ENCODE data around the gene ERF.

Gene ERF

DNA sequence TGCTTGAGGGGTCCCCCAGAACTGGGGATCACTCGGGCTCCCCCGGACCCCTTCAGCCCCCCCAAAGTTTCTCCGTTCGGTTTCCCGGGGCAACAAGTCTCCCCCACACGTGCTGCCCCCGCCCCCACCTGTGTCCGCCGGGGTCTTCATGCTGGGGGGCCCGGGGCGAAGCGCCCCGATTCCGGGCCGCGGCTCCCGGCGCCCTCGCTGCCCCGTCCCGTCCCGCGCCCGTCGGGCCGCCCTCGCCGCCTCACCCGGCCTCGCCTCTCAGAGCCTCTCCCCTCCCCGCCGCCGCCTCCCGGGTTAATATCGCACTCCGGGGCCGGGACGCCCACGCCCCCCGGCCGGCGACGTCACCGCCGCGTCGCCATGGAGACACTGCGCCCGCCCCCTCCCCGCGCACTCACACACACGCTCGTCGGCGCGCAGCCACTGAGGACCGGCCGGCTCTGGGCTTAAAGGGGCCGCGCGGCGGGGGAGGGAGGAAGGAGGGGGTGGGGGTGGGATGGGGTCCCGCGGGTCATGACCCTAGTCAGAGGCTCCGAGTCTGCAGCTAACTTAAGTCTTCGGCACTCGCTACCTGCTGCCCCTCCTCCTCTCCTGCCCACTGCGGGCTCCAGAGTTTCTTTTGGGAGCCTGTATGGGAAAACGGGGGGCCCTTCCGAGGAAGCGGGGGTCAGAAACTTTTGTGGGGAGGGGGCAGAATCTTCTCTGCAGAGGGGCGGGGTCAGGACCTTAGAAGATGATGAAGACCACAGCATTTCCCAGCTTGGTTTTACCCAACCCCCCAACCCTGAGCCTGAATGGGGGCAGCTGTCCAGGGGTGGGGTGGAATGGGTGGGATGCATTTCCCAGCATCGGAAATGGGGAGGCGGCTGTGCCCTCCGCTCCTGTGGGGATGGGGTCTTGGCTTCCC, at the start of gene ERF:
ERF (minus strand) TSS at position 279 of the 916 bp plus-strand sequence; CDS start at position 150, 129 bp downstream.
- peaks cover 9% of the 10 kb centered on the region for H3K36me3 ChIP-seq (replicated peaks)
- H3K9me3 ChIP-seq: no peaks in the 10 kb centered on the region
- H3K4me1 ChIP-seq: peaks cover 20% of the 10 kb centered on the region
- peak; percentile 81 to 95 for DNase-seq (ENCODE audit: low spot score in 2 of 2)
- H3K27me3 ChIP-seq (ENCODE audit: low read depth): no peaks in the 10 kb centered on the region
- H3K4me3 ChIP-seq: peak within 1 kb of the TSS; percentile 94
- in situ Hi-C loops (cut with MboI; ENCODE audit: low sequenced_read_pairs): no loop called here

DNA sequence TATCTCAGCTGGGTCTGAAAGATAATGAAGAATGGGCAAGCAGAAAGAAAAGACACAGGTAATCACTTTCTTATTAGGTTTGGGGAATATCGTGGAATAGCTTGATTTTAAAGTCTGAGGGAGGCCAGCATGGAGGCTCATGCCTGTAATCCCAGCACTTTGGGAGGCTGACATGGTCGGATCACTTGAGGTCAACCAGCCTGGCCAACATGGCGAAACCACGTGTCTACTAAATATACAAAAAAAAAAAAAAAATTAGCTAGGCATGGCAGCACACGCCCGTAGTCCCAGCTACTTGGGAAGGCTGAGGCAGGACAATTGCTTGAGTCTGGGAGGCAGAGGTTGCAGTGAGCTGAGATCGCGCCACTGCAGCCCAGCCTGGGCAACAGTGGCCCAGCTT, 48.9 kb upstream of the ERF start:
- H3K36me3 ChIP-seq (replicated peaks): 0 out of 2 replicates have a peak, but pooled peaks cover 6% of the 10 kb centered on the region
- DNase-seq (ENCODE audit: low spot score in 2 of 2): no peak
- in situ Hi-C loops (cut with MboI; ENCODE audit: low sequenced_read_pairs): loop anchor here (10.0 kb wide), 1 partner anchor 169 kb away; the partner anchor contains the start of gene POU2F2

DNA sequence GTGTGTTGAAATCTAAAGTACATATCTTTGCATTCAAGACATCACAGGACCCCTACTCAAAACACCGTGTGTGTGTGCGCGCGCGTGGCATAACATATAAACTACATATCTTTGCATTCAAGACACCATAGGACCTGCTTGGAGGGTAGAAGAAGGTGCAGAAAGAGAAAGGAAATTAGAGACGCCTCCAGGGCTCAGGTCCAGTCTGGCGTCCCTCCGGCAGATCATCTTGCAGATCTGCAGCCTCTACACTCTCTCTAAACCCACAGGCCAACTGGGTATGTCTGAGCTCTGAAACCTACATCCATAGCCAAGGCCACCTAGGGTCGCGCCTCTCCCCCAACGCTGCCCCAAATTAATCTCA, 48.2 kb upstream of the ERF start:
- no peak overlapping the region for H3K4me3 ChIP-seq
- H3K36me3 ChIP-seq (replicated peaks): 0 out of 2 replicates have a peak, but pooled peaks cover 6% of the 10 kb centered on the region
- DNase-seq (ENCODE audit: low spot score in 2 of 2): no peak
- no peaks in the 10 kb centered on the region for H3K9me3 ChIP-seq
- in situ Hi-C loops (cut with MboI; ENCODE audit: low sequenced_read_pairs): loop anchor here (10.0 kb wide), 1 partner anchor 168 kb away; the partner anchor contains the start of gene POU2F2
- H3K27me3 ChIP-seq (ENCODE audit: low read depth): no peaks in the 10 kb centered on the region
- H3K4me1 ChIP-seq: peaks cover 10% of the 10 kb centered on the region

More for the DNA sequence above, 48.9 kb upstream of the ERF start:
- Histone ChIP-seq H3K4me3 (no peak overlapping the region), H3K4me1 (peaks cover 10% of the 10 kb centered on the region), H3K9me3 (no peaks in the 10 kb centered on the region), H3K27me3 (ENCODE audit: low read depth) (no peaks in the 10 kb centered on the region)

DNA sequence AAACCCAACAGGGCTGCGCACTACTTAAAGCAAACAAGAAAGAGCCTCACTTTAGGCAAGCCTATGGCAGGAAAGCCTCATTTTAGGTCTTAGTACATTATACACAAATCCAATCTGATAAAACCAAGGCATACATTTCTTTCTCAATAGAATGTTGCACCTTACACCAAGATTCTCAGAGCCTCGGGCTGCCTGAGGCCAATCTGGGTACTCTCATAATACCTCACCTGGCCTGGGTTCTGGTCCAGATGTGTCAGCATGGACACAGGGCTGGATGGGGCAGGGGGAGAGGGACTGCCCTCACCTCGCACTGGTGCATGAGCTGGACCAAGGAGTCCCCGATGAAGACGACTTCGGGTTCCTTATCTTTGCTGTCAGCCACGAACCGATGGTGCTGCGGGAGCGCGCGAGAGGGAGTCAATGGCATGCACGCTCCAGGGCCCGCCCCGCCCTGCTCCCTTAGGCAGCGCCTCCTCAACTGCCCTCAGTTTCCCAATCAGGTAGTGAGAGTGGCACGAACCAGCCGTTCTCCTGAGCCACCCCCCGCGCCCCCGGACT, 46.8 kb upstream of the ERF start, which contains the start of gene PRR19:
PRR19 (plus strand) TSS at position 487 of the 558 bp plus-strand sequence. CDS start 7,453 bp downstream, outside the sequence.
- H3K27me3 ChIP-seq (ENCODE audit: low read depth): no peaks in the 10 kb centered on the region
- in situ Hi-C loops (cut with MboI; ENCODE audit: low sequenced_read_pairs): loop anchor here (10.0 kb wide), 1 partner anchor 167 kb away; the partner anchor contains the start of gene POU2F2
- DNase-seq (ENCODE audit: low spot score in 2 of 2): no peak
- H3K36me3 ChIP-seq (replicated peaks): 0 out of 2 replicates have a peak, but pooled peaks cover 10% of the 10 kb centered on the region
- peak within 1 kb of the TSS; percentile 72 for H3K4me3 ChIP-seq
- H3K4me1 ChIP-seq: peaks cover 10% of the 10 kb centered on the region
- H3K9me3 ChIP-seq: no peaks in the 10 kb centered on the region

DNA sequence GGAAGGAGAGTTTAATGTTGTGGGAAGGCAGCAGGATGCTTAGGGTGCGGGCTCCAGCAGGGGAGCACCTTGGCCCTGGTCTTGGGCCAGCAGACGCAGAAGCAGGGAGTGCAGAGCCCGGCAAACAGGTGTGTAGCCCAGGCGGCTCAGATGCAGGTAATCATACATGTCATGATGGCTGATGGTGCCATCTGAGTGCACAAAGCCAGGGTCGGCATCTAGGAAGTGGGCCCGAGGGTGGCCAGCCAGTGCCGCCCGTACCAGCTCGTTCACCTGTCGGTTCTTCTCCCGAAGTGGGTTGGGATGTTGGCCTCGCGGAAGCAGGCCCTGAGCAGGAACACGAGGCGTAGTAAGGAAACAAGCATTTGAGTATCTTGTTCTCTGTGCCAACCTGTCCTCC, 42.1 kb upstream of the ERF start:
- no peak overlapping the region for H3K4me3 ChIP-seq
- no peak for DNase-seq (ENCODE audit: low spot score in 2 of 2)
- H3K36me3 ChIP-seq (replicated peaks): peaks cover 37% of the 10 kb centered on the region
- no peaks in the 10 kb centered on the region for H3K9me3 ChIP-seq
- in situ Hi-C loops (cut with MboI; ENCODE audit: low sequenced_read_pairs): no loop called here
- H3K27me3 ChIP-seq (ENCODE audit: low read depth): no peaks in the 10 kb centered on the region
- H3K4me1 ChIP-seq: peaks cover 5% of the 10 kb centered on the region; the same call in 1 of the 2 replicates

DNA sequence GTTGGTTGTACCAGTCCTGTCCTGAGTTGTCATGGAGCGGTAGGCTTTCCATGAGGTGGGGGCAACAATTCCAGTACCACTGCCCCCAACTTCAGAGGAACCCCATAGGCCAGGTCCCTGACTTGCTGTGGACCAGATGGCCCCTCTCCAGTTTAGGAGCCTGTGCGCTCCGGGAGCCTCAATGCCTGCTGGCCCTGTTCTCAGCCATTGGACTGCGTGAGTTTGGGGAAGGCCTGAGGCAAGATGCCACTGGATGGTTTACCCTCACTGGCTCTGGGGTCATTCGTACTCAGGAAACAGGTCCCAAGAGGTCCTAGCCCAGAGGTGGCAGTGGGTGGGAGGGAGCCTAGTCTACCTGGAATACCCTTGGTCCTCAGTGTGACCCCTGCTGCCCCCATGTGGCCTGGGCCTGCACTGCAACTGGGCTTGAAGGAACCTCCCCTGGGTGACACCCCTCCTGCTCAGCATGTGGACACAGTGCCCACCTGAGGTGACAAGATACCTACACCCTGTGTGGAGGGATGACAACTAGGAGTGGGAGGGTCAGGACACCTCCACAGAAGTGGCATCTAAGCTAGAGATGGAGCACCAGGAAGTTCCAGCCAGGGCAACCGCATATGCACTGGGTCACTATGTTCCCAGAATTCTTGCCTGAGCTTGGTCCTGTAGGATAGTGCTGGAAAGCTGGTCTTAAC, 41.0 kb upstream of the ERF start:
- no peaks in the 10 kb centered on the region for H3K4me1 ChIP-seq
- peak; percentile 61 to 94 for DNase-seq (ENCODE audit: low spot score in 2 of 2)
- H3K36me3 ChIP-seq (replicated peaks): peaks cover 48% of the 10 kb centered on the region
- no peaks in the 10 kb centered on the region for H3K9me3 ChIP-seq
- H3K4me3 ChIP-seq: no peak overlapping the region
- in situ Hi-C loops (cut with MboI; ENCODE audit: low sequenced_read_pairs): no loop called here
- H3K27me3 ChIP-seq (ENCODE audit: low read depth): no peaks in the 10 kb centered on the region

DNA sequence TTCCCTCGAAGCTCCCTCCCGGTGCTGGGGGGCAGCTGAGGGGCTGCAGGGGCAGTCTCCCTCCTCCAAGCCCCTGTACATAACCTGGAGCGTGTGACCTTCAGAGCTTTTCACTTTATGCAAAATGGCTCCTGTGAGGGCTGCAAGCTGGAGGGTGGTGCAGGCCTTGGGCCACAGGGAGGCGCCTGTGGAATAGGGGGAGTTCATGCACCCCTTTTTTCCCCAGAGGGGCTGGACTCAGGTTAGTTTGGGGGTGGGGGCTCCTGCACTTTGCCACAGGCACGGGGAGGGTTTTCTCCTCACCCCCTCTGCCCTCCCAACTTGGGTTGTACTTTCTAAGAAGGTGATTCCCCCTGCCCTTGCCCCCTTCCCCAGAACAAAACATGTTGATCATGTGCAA, 40.4 kb upstream of the ERF start:
- no peaks in the 10 kb centered on the region for H3K4me1 ChIP-seq
- in situ Hi-C loops (cut with MboI; ENCODE audit: low sequenced_read_pairs): no loop called here
- H3K36me3 ChIP-seq (replicated peaks): peaks cover 54% of the 10 kb centered on the region
- H3K9me3 ChIP-seq: no peaks in the 10 kb centered on the region
- H3K27me3 ChIP-seq (ENCODE audit: low read depth): no peaks in the 10 kb centered on the region
- no peak overlapping the region for H3K4me3 ChIP-seq
- DNase-seq (ENCODE audit: low spot score in 2 of 2): no peak

DNA sequence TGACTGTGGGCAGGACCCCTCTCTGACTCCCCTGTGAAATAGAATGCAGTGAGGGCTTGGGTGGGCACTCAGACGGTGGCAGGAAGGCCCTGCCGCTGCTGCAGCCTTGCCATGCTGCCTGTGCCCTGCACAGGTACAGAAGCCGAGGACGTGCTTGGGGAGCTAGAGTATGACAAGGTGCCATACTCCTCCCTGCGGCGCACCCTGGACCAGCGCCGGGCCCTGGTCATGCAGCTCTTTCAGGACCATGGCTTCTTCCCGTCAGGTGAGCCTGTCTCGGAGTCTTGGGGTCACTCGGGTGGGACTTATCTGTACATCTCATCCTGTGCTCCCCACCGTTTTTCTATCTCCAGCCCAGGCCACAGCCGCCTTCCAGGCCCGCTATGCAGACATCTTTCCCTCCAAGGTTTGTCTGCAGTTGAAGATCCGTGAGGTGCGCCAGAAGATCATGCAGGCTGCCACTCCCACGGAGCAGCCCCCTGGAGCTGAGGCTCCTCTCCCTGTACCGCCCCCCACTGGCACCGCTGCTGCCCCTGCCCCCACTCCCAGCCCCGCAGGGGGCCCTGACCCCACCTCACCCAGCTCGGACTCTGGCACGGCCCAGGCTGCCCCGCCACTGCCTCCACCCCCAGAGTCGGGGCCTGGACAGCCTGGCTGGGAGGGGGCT, 39.7 kb upstream of the ERF start:
- Histone ChIP-seq H3K36me3 (replicated peaks) (peaks cover 57% of the 10 kb centered on the region), H3K9me3 (no peaks in the 10 kb centered on the region), H3K4me1 (no peaks in the 10 kb centered on the region), H3K4me3 (no peak overlapping the region), H3K27me3 (ENCODE audit: low read depth) (no peaks in the 10 kb centered on the region)
- no peak for DNase-seq (ENCODE audit: low spot score in 2 of 2)
- in situ Hi-C loops (cut with MboI; ENCODE audit: low sequenced_read_pairs): no loop called here

DNA sequence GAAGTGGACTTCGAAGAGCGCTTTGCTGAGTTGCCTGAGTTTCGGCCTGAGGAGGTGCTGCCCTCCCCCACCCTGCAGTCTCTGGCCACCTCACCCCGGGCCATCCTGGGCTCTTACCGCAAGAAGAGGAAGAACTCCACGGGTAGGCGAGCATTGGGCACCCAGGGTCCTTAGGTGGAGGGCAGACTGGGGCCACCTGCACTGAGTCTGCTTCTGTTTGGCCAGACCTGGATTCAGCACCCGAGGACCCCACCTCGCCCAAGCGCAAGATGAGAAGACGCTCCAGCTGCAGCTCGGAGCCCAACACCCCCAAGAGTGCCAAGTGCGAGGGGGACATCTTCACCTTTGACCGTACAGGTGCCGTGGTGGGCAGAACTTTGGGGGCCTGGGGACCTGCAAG, 39.0 kb upstream of the ERF start:
- in situ Hi-C loops (cut with MboI; ENCODE audit: low sequenced_read_pairs): no loop called here
- no peak for DNase-seq (ENCODE audit: low spot score in 2 of 2)
- no peaks in the 10 kb centered on the region for H3K4me1 ChIP-seq
- H3K36me3 ChIP-seq (replicated peaks): peaks cover 62% of the 10 kb centered on the region
- no peaks in the 10 kb centered on the region for H3K27me3 ChIP-seq (ENCODE audit: low read depth)
- H3K9me3 ChIP-seq: no peaks in the 10 kb centered on the region
- H3K4me3 ChIP-seq: no peak overlapping the region

DNA sequence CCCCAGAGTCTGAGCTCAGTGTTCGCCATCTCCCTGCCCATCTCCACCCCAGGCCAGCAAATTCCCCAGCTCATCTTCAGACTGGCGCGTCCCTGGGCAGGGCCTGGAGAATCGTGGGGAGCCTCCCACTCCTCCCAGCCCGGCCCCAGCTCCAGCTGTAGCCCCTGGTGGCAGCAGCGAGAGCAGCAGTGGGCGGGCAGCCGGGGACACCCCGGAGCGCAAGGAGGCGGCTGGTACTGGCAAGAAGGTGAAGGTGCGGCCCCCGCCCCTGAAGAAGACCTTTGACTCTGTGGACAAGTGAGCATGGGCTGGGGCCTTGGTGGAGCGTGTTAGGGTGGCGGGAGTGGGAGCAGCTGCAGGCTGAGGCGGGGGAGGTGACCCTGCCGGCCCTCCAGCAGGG, 38.6 kb upstream of the ERF start:
- Histone ChIP-seq H3K4me3 (no peak overlapping the region), H3K4me1 (no peaks in the 10 kb centered on the region), H3K36me3 (replicated peaks) (peaks cover 64% of the 10 kb centered on the region), H3K27me3 (ENCODE audit: low read depth) (no peaks in the 10 kb centered on the region), H3K9me3 (no peaks in the 10 kb centered on the region)
- no peak for DNase-seq (ENCODE audit: low spot score in 2 of 2)
- in situ Hi-C loops (cut with MboI; ENCODE audit: low sequenced_read_pairs): no loop called here

DNA sequence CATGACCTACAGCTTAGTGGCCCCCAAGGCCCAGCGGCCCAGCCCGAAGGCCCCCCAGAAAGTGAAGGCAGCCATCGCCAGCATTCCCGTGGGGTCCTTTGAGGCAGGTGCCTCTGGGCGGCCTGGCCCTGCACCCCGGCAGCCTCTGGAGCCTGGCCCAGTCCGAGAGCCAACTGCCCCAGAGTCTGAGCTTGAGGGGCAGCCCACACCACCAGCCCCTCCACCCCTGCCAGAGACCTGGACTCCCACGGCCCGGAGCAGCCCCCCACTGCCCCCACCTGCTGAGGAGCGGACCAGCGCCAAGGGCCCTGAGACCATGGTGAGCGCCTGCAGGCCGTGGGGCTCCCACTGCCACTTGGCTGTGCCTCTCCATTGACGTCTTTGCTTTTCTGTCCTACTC, 38.0 kb upstream of the ERF start:
- Histone ChIP-seq H3K9me3 (no peaks in the 10 kb centered on the region), H3K36me3 (replicated peaks) (peaks cover 68% of the 10 kb centered on the region), H3K4me3 (no peak overlapping the region), H3K27me3 (ENCODE audit: low read depth) (no peaks in the 10 kb centered on the region), H3K4me1 (no peaks in the 10 kb centered on the region)
- no peak for DNase-seq (ENCODE audit: low spot score in 2 of 2)
- in situ Hi-C loops (cut with MboI; ENCODE audit: low sequenced_read_pairs): no loop called here

DNA sequence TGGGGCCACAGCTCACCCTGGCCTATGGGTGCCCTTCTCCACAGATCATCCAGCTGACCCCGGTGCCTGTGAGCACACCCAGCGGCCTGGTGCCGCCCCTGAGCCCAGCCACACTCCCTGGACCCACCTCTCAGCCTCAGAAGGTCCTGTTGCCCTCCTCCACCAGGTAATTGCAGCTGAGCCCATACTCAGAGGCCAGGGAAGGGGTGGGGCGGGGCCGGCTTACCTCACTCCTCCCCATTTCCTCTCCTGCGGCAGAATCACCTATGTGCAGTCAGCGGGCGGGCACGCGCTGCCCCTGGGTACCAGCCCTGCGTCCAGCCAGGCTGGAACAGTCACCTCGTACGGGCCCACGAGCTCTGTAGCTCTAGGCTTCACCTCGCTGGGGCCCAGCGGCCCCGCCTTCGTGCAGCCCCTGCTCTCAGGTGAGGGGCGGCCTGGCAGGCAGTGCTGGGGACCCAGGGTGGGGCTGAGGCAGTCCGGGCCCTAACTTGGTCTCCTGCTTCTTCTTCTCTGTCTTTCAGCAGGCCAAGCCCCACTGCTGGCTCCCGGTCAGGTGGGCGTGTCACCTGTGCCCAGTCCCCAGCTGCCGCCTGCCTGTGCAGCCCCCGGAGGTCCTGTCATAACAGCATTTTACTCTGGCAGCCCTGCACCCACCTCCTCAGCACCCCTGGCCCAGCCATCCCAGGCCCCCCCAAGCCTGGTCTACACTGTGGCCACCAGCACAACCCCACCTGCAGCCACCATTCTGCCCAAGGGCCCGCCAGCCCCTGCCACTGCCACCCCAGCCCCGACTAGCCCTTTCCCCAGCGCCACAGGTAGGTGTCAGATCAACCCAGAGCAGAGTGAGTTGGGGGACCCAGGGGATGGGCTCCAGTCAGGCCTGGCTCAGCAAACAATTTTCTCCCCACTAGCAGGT, 37.4 kb upstream of the ERF start:
- Histone ChIP-seq H3K27me3 (ENCODE audit: low read depth) (no peaks in the 10 kb centered on the region), H3K36me3 (replicated peaks) (peaks cover 74% of the 10 kb centered on the region), H3K9me3 (no peaks in the 10 kb centered on the region), H3K4me1 (no peaks in the 10 kb centered on the region), H3K4me3 (no peak overlapping the region)
- no peak for DNase-seq (ENCODE audit: low spot score in 2 of 2)
- in situ Hi-C loops (cut with MboI; ENCODE audit: low sequenced_read_pairs): no loop called here

Data from HAP-1 (cell line).